HG03175 (cell line): ENCODE data around the gene SBK2.
"Not testable (repeated sequence)": the region's sequence is repeated elsewhere in the genome, so short reads cannot be mapped to it uniquely, and the experiment has no call there.

Experiments
- ATAC-seq: cut with Tn5 transposase; IDR thresholded peaks from one replicate; pipeline ENCODE4 v1.9.1; 2021; ENCODE audit warnings: mild to moderate bottlenecking, moderate library complexity; ENCODE audit not compliant: unreplicated experiment

SBK2 gene

GRCh38 chr19:55536951-55537740 lies at the start of gene SBK2:
Gene SBK2, minus strand, starts transcription at chr19:55537133. Its CDS starts 839 bp downstream, at chr19:55536294.
- no peak for ATAC-seq

GRCh38 chr19:55585658-55586339 lies 48.9 kb upstream of the SBK2 start:
- ATAC-seq: no peak

GRCh38 chr19:55584871-55585270 lies 47.9 kb upstream of the SBK2 start:
- no peak for ATAC-seq

GRCh38 chr19:55583897-55584296 lies 47.0 kb upstream of the SBK2 start:
- not testable (repeated sequence) for ATAC-seq

- ATAC-seq: not testable (repeated sequence)
Observed at GRCh38 chr19:55582284-55582683, 45.4 kb upstream of the SBK2 start.

GRCh38 chr19:55581823-55582223 lies 44.9 kb upstream of the SBK2 start:
- no peak for ATAC-seq

GRCh38 chr19:55581145-55581822 lies 44.4 kb upstream of the SBK2 start:
- no peak for ATAC-seq

GRCh38 chr19:55580628-55581144 lies 43.8 kb upstream of the SBK2 start, which contains the start of gene ZNF579:
Gene ZNF579, minus strand, starts transcription at chr19:55580848. Its CDS starts 1,209 bp downstream, at chr19:55579639.
- peak; percentile 55 for ATAC-seq

GRCh38 chr19:55579766-55580621 lies 43.1 kb upstream of the SBK2 start:
- no peak for ATAC-seq

GRCh38 chr19:55578761-55579747 lies 42.1 kb upstream of the SBK2 start:
- ATAC-seq: no peak

- no peak for ATAC-seq
Observed at GRCh38 chr19:55578031-55578760, 41.3 kb upstream of the SBK2 start.

- ATAC-seq: no peak
Observed at GRCh38 chr19:55576746-55577145, 39.8 kb upstream of the SBK2 start.

- not testable (repeated sequence) for ATAC-seq
Observed at GRCh38 chr19:55573929-55574328, 37.0 kb upstream of the SBK2 start.

GRCh38 chr19:55569477-55569876 lies 32.5 kb upstream of the SBK2 start:
- ATAC-seq: not testable (repeated sequence)

- no peak for ATAC-seq
Observed at GRCh38 chr19:55567708-55568328, 30.9 kb upstream of the SBK2 start.

- ATAC-seq: no peak
Observed at GRCh38 chr19:55566823-55567222, 29.9 kb upstream of the SBK2 start.

GRCh38 chr19:55563261-55563690 lies 26.3 kb upstream of the SBK2 start:
- ATAC-seq: no peak

- no peak for ATAC-seq
Observed at GRCh38 chr19:55559684-55560083, 22.8 kb upstream of the SBK2 start.
